ENCODE data around the gene NPAS3. TPM values are rescaled to one million over a fixed set of nuclear protein-coding genes. Genes with fewer than 3 reads are reported as not detected.

The NPAS3 gene
- total RNA-seq, 1 experiment from 2014 or later, result 0.35 TPM

DNA sequence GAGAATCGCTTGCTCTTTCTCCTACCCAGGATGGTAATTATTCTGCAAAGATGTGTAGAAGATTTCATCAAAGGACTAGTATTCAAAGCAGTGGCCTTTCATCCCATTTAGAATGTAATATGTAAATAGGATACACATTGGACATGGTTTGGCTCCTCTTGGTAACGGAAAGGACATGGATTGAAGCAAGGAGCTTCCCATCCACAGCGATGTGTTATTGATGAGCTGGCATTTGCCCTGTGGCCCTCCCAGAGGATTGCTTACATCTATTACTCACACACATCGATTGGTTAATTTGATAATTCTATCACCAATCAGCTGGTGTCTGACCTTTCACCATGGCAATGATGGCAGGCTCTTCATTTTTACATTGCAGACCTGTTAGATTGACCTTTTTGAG, 553.8 kb downstream of the NPAS3 start:
- DNase-seq (ENCODE audit: unreplicated experiment), result no peak
- intact Hi-C loops (cut with micrococcal nuclease), result no loop called here
- H3K4me3 Mint-ChIP-seq (ENCODE audit: unreplicated experiment), result no peak overlapping the region
- CTCF ChIA-PET, result no interaction called here
- peaks cover 10% of the 10 kb centered on the region for H3K9me3 Mint-ChIP-seq (ENCODE audit: unreplicated experiment)
- no TSS peak for BruUV-seq (replicated peaks)
- no peaks in the 10 kb centered on the region for H3K36me3 Mint-ChIP-seq (ENCODE audit: insufficient read depth, unreplicated experiment)
- POLR2A ChIA-PET, result no interaction called here
- TF ChIP-seq, protein P1, sequence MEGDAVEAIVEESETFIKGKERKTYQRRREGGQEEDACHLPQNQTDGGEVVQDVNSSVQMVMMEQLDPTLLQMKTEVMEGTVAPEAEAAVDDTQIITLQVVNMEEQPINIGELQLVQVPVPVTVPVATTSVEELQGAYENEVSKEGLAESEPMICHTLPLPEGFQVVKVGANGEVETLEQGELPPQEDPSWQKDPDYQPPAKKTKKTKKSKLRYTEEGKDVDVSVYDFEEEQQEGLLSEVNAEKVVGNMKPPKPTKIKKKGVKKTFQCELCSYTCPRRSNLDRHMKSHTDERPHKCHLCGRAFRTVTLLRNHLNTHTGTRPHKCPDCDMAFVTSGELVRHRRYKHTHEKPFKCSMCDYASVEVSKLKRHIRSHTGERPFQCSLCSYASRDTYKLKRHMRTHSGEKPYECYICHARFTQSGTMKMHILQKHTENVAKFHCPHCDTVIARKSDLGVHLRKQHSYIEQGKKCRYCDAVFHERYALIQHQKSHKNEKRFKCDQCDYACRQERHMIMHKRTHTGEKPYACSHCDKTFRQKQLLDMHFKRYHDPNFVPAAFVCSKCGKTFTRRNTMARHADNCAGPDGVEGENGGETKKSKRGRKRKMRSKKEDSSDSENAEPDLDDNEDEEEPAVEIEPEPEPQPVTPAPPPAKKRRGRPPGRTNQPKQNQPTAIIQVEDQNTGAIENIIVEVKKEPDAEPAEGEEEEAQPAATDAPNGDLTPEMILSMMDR (IDR thresholded peaks at IDR 0.05; ENCODE audit: unreplicated experiment), result no peak
- no peaks in the 10 kb centered on the region for H3K4me1 Mint-ChIP-seq (ENCODE audit: insufficient read depth, unreplicated experiment)
- H3K27me3 Mint-ChIP-seq (ENCODE audit: insufficient read depth, unreplicated experiment), result no peaks in the 10 kb centered on the region
- H3K27ac Mint-ChIP-seq (ENCODE audit: low read depth, unreplicated experiment), result no peak overlapping the region

DNA sequence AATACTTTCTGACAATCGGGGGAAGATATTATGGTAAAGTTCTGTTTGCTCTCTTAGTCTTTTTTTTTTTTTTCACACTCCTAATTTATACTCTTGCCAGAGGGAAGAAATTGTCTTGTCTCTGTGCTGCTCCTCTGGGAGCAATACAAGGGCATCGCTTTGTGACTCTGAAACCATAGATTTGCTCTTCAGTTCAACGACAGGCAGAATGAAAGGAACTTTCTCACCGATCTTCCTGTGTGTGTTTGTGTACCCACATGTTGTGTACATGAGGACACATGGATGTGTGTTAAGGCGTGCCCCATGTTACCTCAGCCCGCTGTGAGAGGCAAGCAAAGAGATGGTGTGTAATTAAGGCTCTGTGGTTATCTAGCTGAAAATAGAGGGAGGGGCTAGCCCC, 554.6 kb downstream of the NPAS3 start:
- POLR2A ChIA-PET, result no interaction called here
- TF ChIP-seq, protein P1 (IDR thresholded peaks at IDR 0.05; ENCODE audit: unreplicated experiment), result no peak
- H3K9me3 Mint-ChIP-seq (ENCODE audit: unreplicated experiment), result peaks cover 10% of the 10 kb centered on the region
- H3K4me1 Mint-ChIP-seq (ENCODE audit: insufficient read depth, unreplicated experiment), result no peaks in the 10 kb centered on the region
- no TSS peak for BruUV-seq (replicated peaks)
- H3K4me3 Mint-ChIP-seq (ENCODE audit: unreplicated experiment), result no peak overlapping the region
- CTCF ChIA-PET, result interaction anchor here (0.6 kb wide), 1 partner anchor 147 kb away, joined by 4 read pairs; no protein-coding TSS in a partner anchor
- intact Hi-C loops (cut with micrococcal nuclease), result no loop called here
- H3K27me3 Mint-ChIP-seq (ENCODE audit: insufficient read depth, unreplicated experiment), result no peaks in the 10 kb centered on the region
- no peaks in the 10 kb centered on the region for H3K36me3 Mint-ChIP-seq (ENCODE audit: insufficient read depth, unreplicated experiment)
- no peak overlapping the region for H3K27ac Mint-ChIP-seq (ENCODE audit: low read depth, unreplicated experiment)
- no peak for DNase-seq (ENCODE audit: unreplicated experiment)

DNA sequence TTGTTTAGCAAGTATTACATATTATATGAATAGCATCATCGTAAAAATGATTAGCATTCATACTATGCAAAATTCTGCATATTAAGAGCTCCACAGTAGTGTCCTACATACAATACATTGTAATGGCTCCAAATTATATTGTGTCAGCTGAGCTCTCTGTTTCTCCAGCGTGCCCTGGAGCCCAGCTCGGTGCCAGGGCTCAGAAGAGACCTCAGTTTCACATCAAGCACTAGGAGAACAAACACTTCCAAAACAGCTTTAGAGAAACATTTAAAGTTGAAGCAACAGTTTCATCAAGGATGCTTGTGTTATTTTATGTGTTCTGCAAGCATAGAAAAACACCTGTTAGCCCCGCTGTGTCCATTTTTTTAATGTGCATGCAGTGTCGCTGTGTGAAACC, 555.3 kb downstream of the NPAS3 start:
- ChIA-PET POLR2A (interaction anchor here (1.2 kb wide), 1 partner anchor 20 kb away, joined by 4 read pairs; no protein-coding TSS in a partner anchor), CTCF (interaction anchor here (0.6 to 0.8 kb wide), 2 partner anchors 11 to 147 kb away, joined by 3 to 4 read pairs; no protein-coding TSS in a partner anchor)
- Mint-ChIP-seq H3K4me1 (ENCODE audit: insufficient read depth, unreplicated experiment) (no peaks in the 10 kb centered on the region), H3K27ac (ENCODE audit: low read depth, unreplicated experiment) (no peak overlapping the region), H3K36me3 (ENCODE audit: insufficient read depth, unreplicated experiment) (no peaks in the 10 kb centered on the region), H3K4me3 (ENCODE audit: unreplicated experiment) (no peak overlapping the region), H3K27me3 (ENCODE audit: insufficient read depth, unreplicated experiment) (no peaks in the 10 kb centered on the region), H3K9me3 (ENCODE audit: unreplicated experiment) (peaks cover 10% of the 10 kb centered on the region)
- no peak for DNase-seq (ENCODE audit: unreplicated experiment)
- BruUV-seq (replicated peaks), result no TSS peak
- intact Hi-C loops (cut with micrococcal nuclease), result no loop called here
- TF ChIP-seq, protein P1 (IDR thresholded peaks at IDR 0.05; ENCODE audit: unreplicated experiment), result no peak

DNA sequence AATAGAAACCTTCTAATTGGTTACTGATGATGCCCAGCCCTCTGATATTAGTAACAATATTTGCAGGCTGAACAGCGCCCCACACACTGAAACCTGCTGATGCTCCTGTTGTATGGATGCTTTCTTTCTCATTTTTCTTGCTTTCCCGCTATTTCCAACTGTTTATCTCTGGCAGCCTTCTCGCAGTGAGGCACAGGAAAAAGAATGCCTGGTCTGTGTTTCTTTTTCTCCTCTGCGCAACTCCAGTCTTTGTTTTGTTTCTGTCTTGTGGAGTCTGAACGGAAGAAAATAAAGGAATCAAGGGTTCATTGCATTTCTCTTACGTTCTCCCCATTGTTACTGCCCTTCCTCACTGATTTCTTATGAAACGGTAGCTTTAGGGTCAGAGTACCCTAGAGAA, 561.0 kb downstream of the NPAS3 start:
- DNase-seq (ENCODE audit: unreplicated experiment), result no peak
- POLR2A ChIA-PET, result no interaction called here
- Mint-ChIP-seq H3K4me3 (ENCODE audit: unreplicated experiment) (no peak overlapping the region), H3K4me1 (ENCODE audit: insufficient read depth, unreplicated experiment) (peaks cover 7% of the 10 kb centered on the region), H3K9me3 (ENCODE audit: unreplicated experiment) (peaks cover 9% of the 10 kb centered on the region), H3K27me3 (ENCODE audit: insufficient read depth, unreplicated experiment) (no peaks in the 10 kb centered on the region), H3K36me3 (ENCODE audit: insufficient read depth, unreplicated experiment) (no peaks in the 10 kb centered on the region), H3K27ac (ENCODE audit: low read depth, unreplicated experiment) (no peak overlapping the region)
- no TSS peak for BruUV-seq (replicated peaks)
- intact Hi-C loops (cut with micrococcal nuclease), result no loop called here
- CTCF ChIA-PET, result no interaction called here
- TF ChIP-seq, protein P1 (IDR thresholded peaks at IDR 0.05; ENCODE audit: unreplicated experiment), result no peak
